ENCODE data around the gene UNKL.

UNKL gene

DNA sequence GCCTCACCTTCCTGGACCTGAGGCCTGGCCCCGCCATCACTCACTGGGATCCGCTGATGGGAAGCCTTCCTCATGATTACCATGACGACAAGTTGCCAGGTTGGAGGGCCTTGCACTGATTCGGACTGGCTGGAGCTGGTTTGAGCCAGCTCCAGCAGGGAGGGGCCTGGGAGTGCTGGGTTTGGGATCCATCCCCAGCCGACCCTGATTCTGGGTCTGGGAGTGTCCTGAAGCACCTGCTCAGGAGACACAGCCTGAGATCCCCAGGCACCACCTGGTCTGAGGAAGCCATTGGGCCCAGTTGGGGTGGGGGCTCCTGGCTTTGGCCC, 86.9 kb downstream of the UNKL start:
- Histone ChIP-seq H3K27me3 (ENCODE audit: control insufficient read depth, insufficient read depth, low read length) (peaks cover 15% of the 10 kb centered on the region), H3K36me3 (ENCODE audit: control insufficient read depth, low read depth, low read length) (peaks cover 11% of the 10 kb centered on the region), H3K27ac (ENCODE audit: low read length) (no peak overlapping the region), H3K4me3 (ENCODE audit: low read length) (no peak overlapping the region), H3K9ac (ENCODE audit: low read length) (no peak overlapping the region), H3K4me1 (ENCODE audit: control insufficient read depth, low read depth, low read length) (peaks cover 9% of the 10 kb centered on the region), H3K9me3 (ENCODE audit: control insufficient read depth, low read depth, low read length) (no peaks in the 10 kb centered on the region)

DNA sequence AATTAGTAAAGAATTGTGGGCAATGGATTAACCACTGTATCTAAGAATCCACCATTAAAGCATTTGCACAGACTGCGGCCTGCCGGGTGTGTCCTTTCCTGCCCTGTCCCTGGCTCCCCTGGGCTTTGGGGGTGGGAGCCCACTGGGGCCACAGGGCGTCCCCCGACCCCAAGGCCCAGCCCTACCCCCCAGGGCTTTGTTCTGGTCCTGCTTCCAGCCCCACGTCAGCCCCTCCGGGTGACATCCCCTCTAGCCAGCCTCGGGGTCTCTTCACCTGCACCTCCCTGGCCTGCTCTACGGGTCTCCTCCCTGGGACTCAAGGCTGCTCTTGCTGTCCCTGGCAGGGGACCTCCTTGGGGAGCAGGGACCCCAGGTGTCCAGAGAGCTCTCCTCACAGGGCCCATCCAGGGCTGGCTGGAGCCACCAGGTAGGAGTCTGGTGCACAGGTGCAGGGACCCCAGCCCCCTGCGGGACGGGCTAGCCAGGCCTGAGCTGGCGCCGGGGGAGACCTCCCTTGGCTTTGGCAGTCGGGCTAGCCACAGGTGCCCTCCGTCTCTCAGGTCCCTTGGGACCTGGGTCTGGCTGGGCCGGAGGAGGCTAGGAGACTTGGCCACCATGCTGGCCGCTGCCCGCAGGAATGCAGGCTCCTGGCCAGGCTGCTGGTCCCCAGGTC, 87.4 kb downstream of the UNKL start:
- Histone ChIP-seq H3K9ac (ENCODE audit: low read length) (no peak overlapping the region), H3K27ac (ENCODE audit: low read length) (no peak overlapping the region)

DNA sequence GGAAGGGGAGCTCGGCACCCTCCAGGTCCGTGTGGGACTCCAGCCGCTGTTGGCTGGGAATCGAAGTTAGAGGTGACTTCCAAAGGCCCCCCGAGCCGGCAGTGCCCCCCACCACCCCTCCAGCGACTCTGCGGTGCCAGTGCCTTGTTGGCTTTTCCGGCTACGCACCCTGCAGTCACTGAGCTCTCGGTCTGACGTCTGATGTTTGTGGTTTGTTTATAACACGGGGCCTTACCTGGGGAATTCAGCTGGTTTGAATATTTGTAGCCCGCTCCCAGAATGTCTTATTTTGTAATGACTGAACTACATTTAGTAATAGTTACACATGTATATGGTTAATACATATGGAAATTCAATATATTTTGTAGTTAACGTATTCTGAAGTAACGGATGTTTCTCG, 88.1 kb downstream of the UNKL start:
- peaks cover 3% of the 10 kb centered on the region for H3K4me1 ChIP-seq (ENCODE audit: control insufficient read depth, low read depth, low read length)
- H3K4me3 ChIP-seq (ENCODE audit: low read length): no peak overlapping the region
- H3K36me3 ChIP-seq (ENCODE audit: control insufficient read depth, low read depth, low read length): peaks cover 15% of the 10 kb centered on the region
- H3K27ac ChIP-seq (ENCODE audit: low read length): no peak overlapping the region
- no peak overlapping the region for H3K9ac ChIP-seq (ENCODE audit: low read length)
- H3K9me3 ChIP-seq (ENCODE audit: control insufficient read depth, low read depth, low read length): no peaks in the 10 kb centered on the region
- H3K27me3 ChIP-seq (ENCODE audit: control insufficient read depth, insufficient read depth, low read length): peaks cover 3% of the 10 kb centered on the region

More for the DNA sequence above, 87.4 kb downstream of the UNKL start:
- H3K27me3 ChIP-seq (ENCODE audit: control insufficient read depth, insufficient read depth, low read length): peaks cover 10% of the 10 kb centered on the region
- H3K36me3 ChIP-seq (ENCODE audit: control insufficient read depth, low read depth, low read length): peaks cover 11% of the 10 kb centered on the region
- H3K4me3 ChIP-seq (ENCODE audit: low read length): no peak overlapping the region
- peaks cover 7% of the 10 kb centered on the region for H3K4me1 ChIP-seq (ENCODE audit: control insufficient read depth, low read depth, low read length)
- H3K9me3 ChIP-seq (ENCODE audit: control insufficient read depth, low read depth, low read length): no peaks in the 10 kb centered on the region

DNA sequence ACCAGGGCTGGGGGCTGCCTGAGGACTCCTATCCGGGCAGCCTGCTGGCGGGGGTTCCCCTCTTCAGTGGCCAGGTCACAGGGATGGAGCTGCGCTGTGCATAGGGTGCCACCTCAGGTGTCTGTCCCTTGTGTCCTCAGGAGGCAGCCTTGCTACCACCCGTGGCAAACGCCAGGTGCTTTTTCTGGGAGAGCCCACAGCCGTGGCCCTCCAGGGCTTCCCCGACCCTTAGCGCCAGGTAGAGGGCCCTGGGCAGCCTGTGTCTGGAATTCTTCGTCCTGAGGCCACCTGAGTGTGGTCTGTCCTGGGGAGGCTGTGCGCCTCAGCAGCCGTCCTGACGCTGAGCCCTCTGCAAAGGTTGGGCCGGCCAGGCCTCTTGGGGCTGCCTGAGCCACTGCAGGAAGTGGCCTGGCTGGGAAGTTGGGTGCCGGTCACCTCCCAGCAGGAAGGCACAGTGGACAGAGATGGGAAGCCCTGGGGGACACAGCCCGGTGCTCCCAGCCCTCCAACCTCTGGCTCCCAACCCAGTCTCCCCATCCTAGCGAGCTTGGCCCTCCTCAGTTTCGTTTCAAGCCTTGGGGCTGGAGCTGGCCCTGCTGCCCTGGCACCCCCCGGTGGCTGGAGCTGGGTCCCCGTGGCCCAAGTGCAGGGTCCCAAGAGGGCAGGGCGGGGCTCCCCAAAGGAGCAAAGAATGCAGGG, 88.7 kb downstream of the UNKL start:
- no peak overlapping the region for H3K9ac ChIP-seq (ENCODE audit: low read length)
- H3K4me1 ChIP-seq (ENCODE audit: control insufficient read depth, low read depth, low read length): no peaks in the 10 kb centered on the region

DNA sequence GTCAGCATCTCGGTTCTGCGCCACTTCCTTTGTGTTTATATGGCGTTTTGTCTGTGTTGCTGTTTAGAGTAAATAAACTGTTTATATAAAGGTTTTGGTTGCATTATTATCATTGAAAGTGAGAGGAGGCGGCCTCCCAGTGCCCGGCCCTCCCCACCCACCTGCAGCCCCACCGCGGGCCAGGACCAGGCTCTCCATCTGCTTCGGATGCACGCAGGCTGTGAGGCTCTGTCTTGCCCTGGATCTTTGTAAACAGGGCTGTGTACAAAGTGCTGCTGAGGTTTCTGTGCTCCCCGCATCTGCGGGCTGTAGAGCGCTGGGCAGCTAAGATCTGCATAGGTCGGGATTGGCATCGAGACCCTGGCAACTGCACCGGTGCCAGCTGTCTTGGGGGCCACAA, 89.2 kb downstream of the UNKL start:
- no peak overlapping the region for H3K9ac ChIP-seq (ENCODE audit: low read length)
- no peaks in the 10 kb centered on the region for H3K4me1 ChIP-seq (ENCODE audit: control insufficient read depth, low read depth, low read length)
- no peak overlapping the region for H3K4me3 ChIP-seq (ENCODE audit: low read length)
- no peaks in the 10 kb centered on the region for H3K27me3 ChIP-seq (ENCODE audit: control insufficient read depth, insufficient read depth, low read length)
- H3K9me3 ChIP-seq (ENCODE audit: control insufficient read depth, low read depth, low read length): no peaks in the 10 kb centered on the region
- peaks cover 22% of the 10 kb centered on the region for H3K36me3 ChIP-seq (ENCODE audit: control insufficient read depth, low read depth, low read length)
- no peak overlapping the region for H3K27ac ChIP-seq (ENCODE audit: low read length)

More for the DNA sequence above, 88.7 kb downstream of the UNKL start:
- Histone ChIP-seq H3K27ac (ENCODE audit: low read length) (no peak overlapping the region), H3K9me3 (ENCODE audit: control insufficient read depth, low read depth, low read length) (no peaks in the 10 kb centered on the region), H3K36me3 (ENCODE audit: control insufficient read depth, low read depth, low read length) (peaks cover 16% of the 10 kb centered on the region), H3K4me3 (ENCODE audit: low read length) (no peak overlapping the region), H3K27me3 (ENCODE audit: control insufficient read depth, insufficient read depth, low read length) (no peaks in the 10 kb centered on the region)

DNA sequence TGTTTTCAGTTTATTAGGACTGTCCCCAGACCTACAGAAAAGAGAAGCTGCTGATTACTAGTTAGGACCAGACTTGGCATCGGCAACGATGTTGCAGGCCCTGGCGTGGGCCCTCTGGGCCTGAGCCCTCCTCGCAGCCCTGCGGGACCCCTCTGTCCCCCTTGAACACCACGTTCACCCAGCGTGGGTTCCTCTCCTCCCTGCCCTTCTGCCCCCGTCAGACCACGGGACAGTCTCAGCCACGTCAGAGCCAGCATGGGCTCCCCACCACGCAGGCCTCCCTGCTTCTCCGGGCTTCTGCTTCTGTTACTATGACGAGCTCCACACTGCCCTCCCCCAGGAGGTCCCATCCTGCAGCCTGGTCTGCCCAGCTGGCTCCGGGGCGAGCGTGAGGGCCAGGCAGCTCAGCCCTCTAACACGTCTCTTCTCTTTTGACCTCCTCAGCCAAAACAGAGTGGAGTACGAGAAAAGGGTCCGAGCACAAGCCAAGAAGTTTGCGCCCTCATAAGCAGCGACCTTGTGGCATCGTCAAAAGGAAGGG, 90.1 kb downstream of the UNKL start:
- Histone ChIP-seq H3K27ac (ENCODE audit: low read length) (no peak overlapping the region), H3K4me1 (ENCODE audit: control insufficient read depth, low read depth, low read length) (no peaks in the 10 kb centered on the region), H3K27me3 (ENCODE audit: control insufficient read depth, insufficient read depth, low read length) (no peaks in the 10 kb centered on the region), H3K36me3 (ENCODE audit: control insufficient read depth, low read depth, low read length) (peaks cover 31% of the 10 kb centered on the region), H3K9me3 (ENCODE audit: control insufficient read depth, low read depth, low read length) (no peaks in the 10 kb centered on the region), H3K4me3 (ENCODE audit: low read length) (no peak overlapping the region), H3K9ac (ENCODE audit: low read length) (no peak overlapping the region)

DNA sequence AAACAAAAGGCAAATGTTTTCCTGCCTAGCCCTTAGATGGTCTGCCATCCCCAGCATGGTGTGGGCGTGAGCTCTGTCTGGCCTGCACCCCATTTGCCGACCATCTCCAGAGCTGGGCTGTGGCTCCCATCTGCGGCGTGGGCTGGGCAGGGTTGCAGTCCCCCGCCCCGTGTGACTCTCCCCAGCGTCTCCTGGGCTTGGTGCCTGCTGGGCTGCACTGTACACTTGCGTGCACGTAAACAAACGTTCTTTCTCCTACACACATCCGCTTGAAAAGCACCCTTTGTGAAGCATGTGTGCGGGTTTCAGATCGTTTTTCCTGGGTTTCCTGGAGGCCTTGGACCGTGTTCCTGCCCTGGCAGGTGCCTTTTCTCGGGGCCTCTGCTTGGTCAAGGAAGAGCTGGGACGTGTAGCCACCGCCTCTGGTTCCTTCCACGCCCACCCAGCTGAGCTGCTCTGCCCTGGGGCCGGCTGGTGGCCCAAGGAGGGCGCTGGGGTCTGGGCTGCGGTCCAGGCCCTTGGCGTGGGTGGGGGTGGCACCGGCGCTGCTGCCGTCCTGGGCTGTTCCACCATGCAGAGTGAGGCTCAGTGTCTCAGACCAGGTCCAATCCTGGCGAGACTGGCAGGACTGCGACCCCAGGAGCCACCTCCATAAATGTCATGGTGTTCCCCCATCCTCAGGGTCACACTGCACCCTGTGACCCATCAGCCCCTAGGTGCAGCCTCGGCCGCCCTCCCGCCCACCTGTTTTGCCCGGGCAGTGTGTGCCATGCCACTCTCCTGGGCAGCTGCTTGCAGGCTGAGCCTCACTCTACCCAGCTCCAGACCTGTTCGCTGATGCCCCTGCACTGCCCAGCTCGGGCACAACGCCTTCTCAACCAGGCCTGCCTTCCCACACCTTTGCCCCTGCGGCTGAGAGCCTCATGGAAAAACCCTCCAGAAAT, 90.9 kb downstream of the UNKL start:
- H3K36me3 ChIP-seq (ENCODE audit: control insufficient read depth, low read depth, low read length): peaks cover 39% of the 10 kb centered on the region
- no peak overlapping the region for H3K9ac ChIP-seq (ENCODE audit: low read length)
- H3K9me3 ChIP-seq (ENCODE audit: control insufficient read depth, low read depth, low read length): no peaks in the 10 kb centered on the region
- H3K4me1 ChIP-seq (ENCODE audit: control insufficient read depth, low read depth, low read length): no peaks in the 10 kb centered on the region
- no peaks in the 10 kb centered on the region for H3K27me3 ChIP-seq (ENCODE audit: control insufficient read depth, insufficient read depth, low read length)
- no peak overlapping the region for H3K4me3 ChIP-seq (ENCODE audit: low read length)
- no peak overlapping the region for H3K27ac ChIP-seq (ENCODE audit: low read length)

DNA sequence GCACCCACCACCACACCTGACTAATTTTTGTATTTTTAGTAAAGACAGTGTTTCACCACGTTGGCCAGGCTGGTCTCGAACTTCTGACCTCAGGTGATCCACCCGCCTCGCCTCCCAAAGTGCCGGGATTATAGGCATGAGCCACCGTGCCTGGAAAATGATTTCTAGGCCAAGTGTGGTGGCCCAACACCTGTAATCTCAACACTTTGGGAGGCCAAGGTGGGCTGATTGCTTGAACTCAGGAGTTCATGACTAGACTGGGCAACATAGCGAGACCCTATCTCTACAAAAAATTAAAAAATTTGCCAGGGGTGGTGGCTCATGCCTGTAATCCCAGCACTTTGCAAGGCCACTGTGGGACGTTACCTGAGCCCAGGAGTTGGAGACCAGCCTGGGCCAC, 92.1 kb downstream of the UNKL start:
- no peak overlapping the region for H3K27ac ChIP-seq (ENCODE audit: low read length)
- H3K36me3 ChIP-seq (ENCODE audit: control insufficient read depth, low read depth, low read length): peaks cover 50% of the 10 kb centered on the region
- H3K4me1 ChIP-seq (ENCODE audit: control insufficient read depth, low read depth, low read length): no peaks in the 10 kb centered on the region
- H3K27me3 ChIP-seq (ENCODE audit: control insufficient read depth, insufficient read depth, low read length): no peaks in the 10 kb centered on the region
- H3K9ac ChIP-seq (ENCODE audit: low read length): no peak overlapping the region
- no peak overlapping the region for H3K4me3 ChIP-seq (ENCODE audit: low read length)
- H3K9me3 ChIP-seq (ENCODE audit: control insufficient read depth, low read depth, low read length): no peaks in the 10 kb centered on the region

DNA sequence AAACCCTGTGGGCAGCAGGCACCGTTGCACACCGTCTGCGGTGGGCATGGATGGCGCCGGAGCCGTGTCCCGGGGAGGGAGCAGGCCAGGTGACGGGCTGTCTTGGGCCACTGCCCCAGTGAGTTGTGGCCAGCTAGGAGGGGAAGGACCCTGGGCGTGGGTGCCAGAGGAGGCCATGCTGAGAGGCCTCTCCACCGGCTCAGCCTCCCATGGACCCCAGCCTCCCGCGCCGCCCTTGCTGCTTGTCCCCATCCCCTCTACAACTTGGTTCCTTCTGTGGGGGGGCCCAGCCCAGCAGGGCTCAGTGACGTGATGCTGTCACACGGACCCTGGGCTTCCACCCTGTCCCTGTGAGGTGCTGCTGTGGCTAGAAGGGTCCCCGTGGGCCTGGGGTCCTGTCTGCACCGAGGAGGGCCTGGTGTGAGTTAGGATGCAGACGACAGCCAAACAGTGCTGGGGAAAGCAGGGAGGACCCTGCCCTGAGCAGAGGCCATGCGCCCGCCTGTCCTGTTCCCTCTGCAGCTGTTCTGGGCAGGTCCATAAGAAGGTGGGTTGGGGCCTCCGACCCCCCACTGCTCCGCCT, 93.8 kb downstream of the UNKL start:
- Histone ChIP-seq H3K27ac (ENCODE audit: low read length) (no peak overlapping the region), H3K9me3 (ENCODE audit: control insufficient read depth, low read depth, low read length) (no peaks in the 10 kb centered on the region), H3K36me3 (ENCODE audit: control insufficient read depth, low read depth, low read length) (peaks cover 67% of the 10 kb centered on the region), H3K9ac (ENCODE audit: low read length) (no peak overlapping the region), H3K4me3 (ENCODE audit: low read length) (no peak overlapping the region), H3K27me3 (ENCODE audit: control insufficient read depth, insufficient read depth, low read length) (no peaks in the 10 kb centered on the region), H3K4me1 (ENCODE audit: control insufficient read depth, low read depth, low read length) (no peaks in the 10 kb centered on the region)

DNA sequence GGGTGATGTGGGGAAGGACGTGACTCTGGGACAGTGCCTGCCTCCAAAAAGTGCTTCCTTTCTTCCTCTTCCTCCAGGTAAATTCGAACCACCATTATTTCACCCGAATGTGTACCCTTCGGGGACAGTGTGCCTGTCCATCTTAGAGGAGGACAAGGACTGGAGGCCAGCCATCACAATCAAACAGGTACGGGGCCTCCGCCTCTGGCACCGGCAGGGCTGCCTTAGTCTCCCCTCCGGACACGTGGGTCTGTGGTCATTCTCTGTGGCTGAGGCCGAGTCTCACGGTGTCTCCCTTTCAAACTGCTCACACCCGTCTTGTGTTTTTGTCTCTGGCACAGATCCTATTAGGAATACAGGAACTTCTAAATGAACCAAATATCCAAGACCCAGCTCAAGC, 94.4 kb downstream of the UNKL start:
- peaks cover 73% of the 10 kb centered on the region for H3K36me3 ChIP-seq (ENCODE audit: control insufficient read depth, low read depth, low read length)

DNA sequence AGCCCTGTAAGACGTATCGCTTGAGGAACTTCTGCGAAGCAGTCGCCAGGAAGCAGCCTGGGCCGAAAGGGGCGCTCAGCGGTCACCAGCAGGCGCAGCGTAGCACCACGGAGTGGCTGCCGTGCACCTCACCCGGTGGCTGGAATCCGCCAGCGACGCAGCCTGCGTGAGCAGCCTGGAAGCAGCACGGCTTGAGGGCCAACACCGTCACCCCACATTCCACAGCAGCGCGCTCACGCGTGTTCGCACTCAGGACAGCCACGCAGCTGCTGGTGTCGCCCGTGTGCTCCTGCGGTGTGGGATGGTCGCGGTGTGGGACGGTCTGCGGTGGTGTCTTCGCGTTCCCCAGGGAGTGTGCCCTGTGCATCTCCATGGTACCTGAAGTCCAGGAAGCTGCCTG, 95.5 kb downstream of the UNKL start:
- Histone ChIP-seq H3K4me1 (ENCODE audit: control insufficient read depth, low read depth, low read length) (no peaks in the 10 kb centered on the region), H3K27ac (ENCODE audit: low read length) (no peak overlapping the region), H3K9me3 (ENCODE audit: control insufficient read depth, low read depth, low read length) (no peaks in the 10 kb centered on the region), H3K36me3 (ENCODE audit: control insufficient read depth, low read depth, low read length) (peaks cover 77% of the 10 kb centered on the region), H3K4me3 (ENCODE audit: low read length) (no peak overlapping the region), H3K9ac (ENCODE audit: low read length) (no peak overlapping the region), H3K27me3 (ENCODE audit: control insufficient read depth, insufficient read depth, low read length) (no peaks in the 10 kb centered on the region)

More for the DNA sequence above, 94.4 kb downstream of the UNKL start:
- Histone ChIP-seq H3K27me3 (ENCODE audit: control insufficient read depth, insufficient read depth, low read length) (no peaks in the 10 kb centered on the region), H3K4me1 (ENCODE audit: control insufficient read depth, low read depth, low read length) (no peaks in the 10 kb centered on the region), H3K9me3 (ENCODE audit: control insufficient read depth, low read depth, low read length) (no peaks in the 10 kb centered on the region), H3K27ac (ENCODE audit: low read length) (no peak overlapping the region), H3K4me3 (ENCODE audit: low read length) (no peak overlapping the region), H3K9ac (ENCODE audit: low read length) (no peak overlapping the region)
